MM.1S (cell line): ENCODE results near the gene NEGR1.

Source experiments
- EZH2 ChIP-seq: fragments of 300-600 bp; sonication (generic); optimal IDR thresholded peaks from 2 replicates; pipeline ENCODE3; 2017; ENCODE audit warnings: low read depth, mild to moderate bottlenecking, antibody characterized with exemption, low read length, mixed read lengths
- TF ChIP-seq, protein P1 (sequence below): fragments of 300-600 bp; sonication (generic); IDR thresholded peaks from 2 replicates; pipeline ENCODE4 v1.5.1; 2016; ENCODE audit warnings: antibody characterized with exemption, low read length, mixed read lengths

DNA sequence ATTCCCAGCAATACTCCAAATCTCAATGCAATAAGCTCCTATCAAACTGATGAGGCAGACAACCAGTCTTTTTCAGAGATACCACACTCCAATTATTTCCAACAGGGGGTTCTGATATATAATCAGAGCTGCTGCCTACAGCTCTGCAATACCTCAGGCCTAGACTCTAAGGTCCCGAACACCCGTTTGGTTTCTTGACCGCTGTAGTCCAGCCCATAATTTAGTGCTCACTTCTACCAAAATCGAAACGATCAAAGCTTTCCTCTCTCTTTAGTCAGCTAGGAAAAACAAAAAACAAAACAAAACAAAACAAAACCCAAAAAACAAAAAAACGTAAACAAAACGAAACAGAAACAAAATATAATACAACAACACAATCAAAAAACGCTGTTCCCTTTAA lies 453.0 kb downstream of the NEGR1 start:
- TF ChIP-seq, protein P1, sequence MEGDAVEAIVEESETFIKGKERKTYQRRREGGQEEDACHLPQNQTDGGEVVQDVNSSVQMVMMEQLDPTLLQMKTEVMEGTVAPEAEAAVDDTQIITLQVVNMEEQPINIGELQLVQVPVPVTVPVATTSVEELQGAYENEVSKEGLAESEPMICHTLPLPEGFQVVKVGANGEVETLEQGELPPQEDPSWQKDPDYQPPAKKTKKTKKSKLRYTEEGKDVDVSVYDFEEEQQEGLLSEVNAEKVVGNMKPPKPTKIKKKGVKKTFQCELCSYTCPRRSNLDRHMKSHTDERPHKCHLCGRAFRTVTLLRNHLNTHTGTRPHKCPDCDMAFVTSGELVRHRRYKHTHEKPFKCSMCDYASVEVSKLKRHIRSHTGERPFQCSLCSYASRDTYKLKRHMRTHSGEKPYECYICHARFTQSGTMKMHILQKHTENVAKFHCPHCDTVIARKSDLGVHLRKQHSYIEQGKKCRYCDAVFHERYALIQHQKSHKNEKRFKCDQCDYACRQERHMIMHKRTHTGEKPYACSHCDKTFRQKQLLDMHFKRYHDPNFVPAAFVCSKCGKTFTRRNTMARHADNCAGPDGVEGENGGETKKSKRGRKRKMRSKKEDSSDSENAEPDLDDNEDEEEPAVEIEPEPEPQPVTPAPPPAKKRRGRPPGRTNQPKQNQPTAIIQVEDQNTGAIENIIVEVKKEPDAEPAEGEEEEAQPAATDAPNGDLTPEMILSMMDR = no peak
- TF ChIP-seq EZH2 = no peak
